HEK293 (cell line): ENCODE data around the gene HERC5.
"Not testable (repeated sequence)": the region's sequence is repeated elsewhere in the genome, so short reads cannot be mapped to it uniquely, and the experiment has no call there.

Experiments
- CTCF ChIA-PET: fragments of 350-600 bp; formaldehyde crosslinking; extraction: SDS; loops from one replicate; lab custom pipeline; 2021; ENCODE audit warnings: antibody characterized with exemption; lab: Yijun Ruan, JAX
- POLR2A ChIA-PET: fragments of 300-600 bp; formaldehyde crosslinking; extraction: SDS; loops from one replicate; lab custom pipeline; 2020; ENCODE audit warnings: antibody characterized with exemption, inconsistent platforms; lab: Yijun Ruan, JAX
- H3K27ac ChIP-seq: fragments of 200-500 bp; sonication (Bioruptor generic); 2 replicates; pipeline ENCODE4 v1.5.1; 2014; ENCODE audit warnings: low read depth, low read length, control low read depth, inconsistent platforms; ENCODE audit errors: extremely low read depth
- H3K36me3 ChIP-seq, 2 experiments: fragments of 200-500 bp in 1 of 2; sonication (Bioruptor generic) in 1 of 2; 1 replicate in 1 of 2; 2 replicates in 1 of 2; pipeline ENCODE4 v1.5.1; 2014 to 2017; ENCODE audit warnings: inconsistent platforms in 2 of 2, low read length in 2 of 2; ENCODE audit not compliant: control insufficient read depth in 2 of 2, insufficient read depth in 1 of 2
- H3K4me1 ChIP-seq: fragments of 200-500 bp; sonication (Bioruptor generic); 2 replicates; pipeline ENCODE4 v1.5.1; 2014; ENCODE audit warnings: mild to moderate bottlenecking, low read length, inconsistent platforms; ENCODE audit not compliant: control insufficient read depth, insufficient read depth
- H3K4me3 ChIP-seq: 2 replicates; pipeline ENCODE4 v1.5.1; 2011; ENCODE audit warnings: low read depth, mild to moderate bottlenecking, control low read depth, low read length, moderate library complexity
- H3K9me3 ChIP-seq: fragments of 200-500 bp; sonication (Bioruptor generic); 2 replicates; pipeline ENCODE4 v1.5.1; 2014; ENCODE audit warnings: low read depth, low read length, inconsistent platforms; ENCODE audit not compliant: control insufficient read depth, insufficient read depth
- KLF10 ChIP-seq: fragments of 450-650 bp; IDR thresholded peaks from 2 replicates; pipeline ENCODE4 v1.5.1; 2018; ENCODE audit warnings: missing biosample characterization, mild to moderate bottlenecking, missing genetic modification characterization
- KLF7 ChIP-seq: fragments of 450-650 bp; formaldehyde crosslinking; IDR thresholded peaks from 2 replicates; pipeline ENCODE4 v1.5.1; 2016; ENCODE audit warnings: missing biosample characterization, missing genetic modification characterization, borderline replicate concordance
- KLF8 ChIP-seq: fragments of 450-650 bp; formaldehyde crosslinking; IDR thresholded peaks from 2 replicates; pipeline ENCODE4 v1.5.1; 2016; ENCODE audit warnings: missing biosample characterization, missing genetic modification characterization
- SP3 ChIP-seq: fragments of 450-650 bp; formaldehyde crosslinking; IDR thresholded peaks from 2 replicates; pipeline ENCODE4 v1.5.1; 2016; ENCODE audit warnings: missing biosample characterization, missing genetic modification characterization
- YY2 ChIP-seq: fragments of 450-650 bp; formaldehyde crosslinking; IDR thresholded peaks from 2 replicates; pipeline ENCODE4 v1.5.1; 2016; ENCODE audit warnings: missing biosample characterization, missing genetic modification characterization
- ZNF112 ChIP-seq: fragments of 450-650 bp; formaldehyde crosslinking; IDR thresholded peaks from 2 replicates; pipeline ENCODE4 v1.5.0; 2017; ENCODE audit warnings: missing biosample characterization, missing genetic modification characterization
- ZNF133 ChIP-seq: fragments of 450-650 bp; formaldehyde crosslinking; IDR thresholded peaks from 2 replicates; pipeline ENCODE4 v1.5.1; 2016; ENCODE audit warnings: missing biosample characterization, missing genetic modification characterization
- ZNF146 ChIP-seq: fragments of 450-650 bp; formaldehyde crosslinking; IDR thresholded peaks from 2 replicates; pipeline ENCODE4 v1.5.1; 2016; ENCODE audit warnings: missing biosample characterization, missing genetic modification characterization
- ZNF16 ChIP-seq: fragments of 450-650 bp; formaldehyde crosslinking; IDR thresholded peaks from 2 replicates; pipeline ENCODE4 v1.5.1; 2016; ENCODE audit warnings: low read depth, missing biosample characterization, missing genetic modification characterization
- ZNF266 ChIP-seq: fragments of 450-650 bp; formaldehyde crosslinking; IDR thresholded peaks from 2 replicates; pipeline ENCODE4 v1.5.1; 2016; ENCODE audit warnings: missing biosample characterization, missing genetic modification characterization, low read depth
- ZNF366 ChIP-seq: fragments of 450-650 bp; formaldehyde crosslinking; conservative IDR thresholded peaks from 2 replicates; pipeline ENCODE4 v1.5.1; 2016; ENCODE audit warnings: missing biosample characterization, missing genetic modification characterization
- ZNF596 ChIP-seq: fragments of 450-650 bp; IDR thresholded peaks from 2 replicates; pipeline ENCODE4 v1.5.0; 2018; ENCODE audit warnings: missing biosample characterization, mild to moderate bottlenecking, missing genetic modification characterization, moderate library complexity
- ZNF621 ChIP-seq: fragments of 450-650 bp; formaldehyde crosslinking; IDR thresholded peaks from 2 replicates; pipeline ENCODE4 v1.5.1; 2017; ENCODE audit warnings: missing biosample characterization, missing genetic modification characterization
- ZNF830 ChIP-seq: fragments of 450-650 bp; IDR thresholded peaks from 2 replicates; pipeline ENCODE4 v1.5.0; 2018; ENCODE audit warnings: missing biosample characterization, missing genetic modification characterization, low read depth, mild to moderate bottlenecking, moderate library complexity
- ZSCAN18 ChIP-seq: fragments of 450-650 bp; formaldehyde crosslinking; IDR thresholded peaks from 2 replicates; pipeline ENCODE4 v1.5.1; 2016; ENCODE audit warnings: missing biosample characterization, missing genetic modification characterization

The HERC5 gene

GRCh38 chr4:88447371-88448095 lies 9.4 kb upstream of the HERC5 start:
- ChIA-PET CTCF (interaction anchor here (0.6 kb wide), 1 partner anchor 23 kb away, joined by 4 read pairs; no protein-coding TSS in a partner anchor), POLR2A (no interaction called here)
- H3K4me3 ChIP-seq: no peak overlapping the region
- H3K4me1 ChIP-seq: no peaks in the 10 kb centered on the region
- no peaks in the 10 kb centered on the region for H3K9me3 ChIP-seq
- no peak overlapping the region for H3K27ac ChIP-seq
- no peak for TF ChIP-seq ZNF16
- TF ChIP-seq ZNF596 (tag by site-specific recombination): no peak
- no peak for TF ChIP-seq ZNF366 (tag by site-specific recombination)
- TF ChIP-seq YY2 (tag by site-specific recombination): no peak
- peaks cover 0 to 9% of the 10 kb centered on the region in 2 experiments; a peak in 1 of 3 replicates for H3K36me3 ChIP-seq

- H3K4me1 ChIP-seq, H3K27ac ChIP-seq, H3K4me3 ChIP-seq, H3K36me3 ChIP-seq, H3K9me3 ChIP-seq, POLR2A ChIA-PET: not testable (repeated sequence)
- CTCF ChIA-PET: interaction anchor here (0.6 kb wide), 2 partner anchors 8 to 23 kb away, joined by 4 to 5 read pairs; no protein-coding TSS in a partner anchor
Measured at GRCh38 chr4:88448211-88448765, 8.6 kb upstream of the HERC5 start.

- Histone ChIP-seq H3K27ac (no peak overlapping the region), H3K4me1 (no peaks in the 10 kb centered on the region), H3K4me3 (no peak overlapping the region), H3K36me3 (no peaks in the 10 kb centered on the region), H3K9me3 (no peaks in the 10 kb centered on the region)
- ChIA-PET POLR2A (interaction anchor here (0.7 kb wide), 2 partner anchors 97 to 209 kb away, joined by 3 to 5 read pairs; no protein-coding TSS in a partner anchor), CTCF (interaction anchor here (0.6 kb wide), 1 partner anchor 7 kb away, joined by 5 read pairs; no protein-coding TSS in a partner anchor)
- TF ChIP-seq ZSCAN18 (tag by site-specific recombination): no peak
Measured at GRCh38 chr4:88448889-88449288, 8.0 kb upstream of the HERC5 start.

GRCh38 chr4:88449290-88449689 lies 7.6 kb upstream of the HERC5 start:
- TF ChIP-seq SP3 (tag by site-specific recombination) (no peak), ZNF146 (tag by site-specific recombination) (no peak), ZNF112 (tag by site-specific recombination) (no peak), KLF7 (tag by site-specific recombination) (no peak), ZNF133 (no peak), KLF10 (no peak), ZNF830 (no peak), ZNF621 (tag by site-specific recombination) (no peak), KLF8 (tag by site-specific recombination) (no peak), ZNF266 (tag by site-specific recombination) (no peak)
- Histone ChIP-seq H3K36me3 (no peaks in the 10 kb centered on the region), H3K4me3 (no peak overlapping the region), H3K27ac (no peak overlapping the region), H3K9me3 (no peaks in the 10 kb centered on the region), H3K4me1 (no peaks in the 10 kb centered on the region)
- POLR2A ChIA-PET: interaction anchor here (0.7 kb wide), 2 partner anchors 97 to 210 kb away, joined by 3 to 5 read pairs; no protein-coding TSS in a partner anchor
- CTCF ChIA-PET: no interaction called here
